C4-2B (cell line): ENCODE measurements around the gene ORM1.

Experiments used
- ZFX ChIP-seq: fragments of 450-650 bp; IDR thresholded peaks from 2 replicates; pipeline ENCODE4 v1.6.1; 2017
- TF ChIP-seq, protein P1 (sequence below): fragments of 450-650 bp; conservative IDR thresholded peaks from 2 replicates; pipeline ENCODE4 v1.5.1; 2017; ENCODE audit warnings: mild to moderate bottlenecking

DNA sequence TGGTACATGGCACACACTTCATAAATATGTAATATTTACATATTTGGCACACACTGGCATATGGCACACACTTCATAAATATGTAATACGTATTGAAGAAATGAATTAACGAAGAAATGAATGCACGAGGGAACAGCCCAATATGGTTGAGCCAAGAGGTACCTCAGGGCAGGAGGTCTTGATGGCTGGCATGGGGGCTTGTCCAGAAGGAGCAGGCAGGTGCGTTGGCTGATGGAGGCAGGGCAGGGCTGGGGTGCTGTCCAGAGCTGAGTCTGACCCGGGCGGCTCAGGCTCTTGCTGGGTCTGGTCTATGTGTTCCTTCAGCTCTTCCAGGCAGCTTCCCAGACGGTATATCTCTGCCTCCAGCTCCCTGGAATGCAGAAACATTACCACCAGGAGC lies 38.6 kb downstream of the ORM1 start:
- TF ChIP-seq, protein P1, sequence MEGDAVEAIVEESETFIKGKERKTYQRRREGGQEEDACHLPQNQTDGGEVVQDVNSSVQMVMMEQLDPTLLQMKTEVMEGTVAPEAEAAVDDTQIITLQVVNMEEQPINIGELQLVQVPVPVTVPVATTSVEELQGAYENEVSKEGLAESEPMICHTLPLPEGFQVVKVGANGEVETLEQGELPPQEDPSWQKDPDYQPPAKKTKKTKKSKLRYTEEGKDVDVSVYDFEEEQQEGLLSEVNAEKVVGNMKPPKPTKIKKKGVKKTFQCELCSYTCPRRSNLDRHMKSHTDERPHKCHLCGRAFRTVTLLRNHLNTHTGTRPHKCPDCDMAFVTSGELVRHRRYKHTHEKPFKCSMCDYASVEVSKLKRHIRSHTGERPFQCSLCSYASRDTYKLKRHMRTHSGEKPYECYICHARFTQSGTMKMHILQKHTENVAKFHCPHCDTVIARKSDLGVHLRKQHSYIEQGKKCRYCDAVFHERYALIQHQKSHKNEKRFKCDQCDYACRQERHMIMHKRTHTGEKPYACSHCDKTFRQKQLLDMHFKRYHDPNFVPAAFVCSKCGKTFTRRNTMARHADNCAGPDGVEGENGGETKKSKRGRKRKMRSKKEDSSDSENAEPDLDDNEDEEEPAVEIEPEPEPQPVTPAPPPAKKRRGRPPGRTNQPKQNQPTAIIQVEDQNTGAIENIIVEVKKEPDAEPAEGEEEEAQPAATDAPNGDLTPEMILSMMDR = no peak
- TF ChIP-seq ZFX = no peak
